COLO829 (cell line): ENCODE results near the gene RTF1.
"Not testable (repeated sequence)": the region's sequence is repeated elsewhere in the genome, so short reads cannot be mapped to it uniquely, and the experiment has no call there.

Experiments
- DNase-seq: peaks from one replicate; pipeline ENCODE4 v3.0.0; 2012; ENCODE audit warnings: low spot score

The RTF1 gene

GRCh38 chr15:41437448-41437847 is 20.6 kb downstream of the RTF1 start:
- no peak for DNase-seq

DNA sequence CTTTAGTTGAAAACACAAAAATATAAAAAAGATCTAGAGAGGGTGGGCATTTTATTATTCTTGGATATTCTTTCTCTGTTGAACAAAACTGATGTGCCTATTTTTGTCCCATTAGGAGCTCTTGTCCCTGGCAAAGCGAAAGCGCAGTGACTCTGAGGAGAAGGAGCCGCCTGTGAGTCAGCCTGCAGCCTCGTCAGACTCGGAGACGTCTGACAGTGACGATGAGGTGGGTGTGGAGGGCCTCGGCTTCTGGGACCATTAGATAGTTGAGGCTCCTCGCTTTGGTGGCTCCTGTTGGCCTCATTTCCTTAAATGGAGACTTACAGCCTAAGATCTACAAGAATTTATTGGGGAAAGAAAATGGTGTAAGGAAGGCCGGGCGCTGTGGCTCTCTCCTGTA is 21.3 kb downstream of the RTF1 start:
- DNase-seq, result no peak

DNA sequence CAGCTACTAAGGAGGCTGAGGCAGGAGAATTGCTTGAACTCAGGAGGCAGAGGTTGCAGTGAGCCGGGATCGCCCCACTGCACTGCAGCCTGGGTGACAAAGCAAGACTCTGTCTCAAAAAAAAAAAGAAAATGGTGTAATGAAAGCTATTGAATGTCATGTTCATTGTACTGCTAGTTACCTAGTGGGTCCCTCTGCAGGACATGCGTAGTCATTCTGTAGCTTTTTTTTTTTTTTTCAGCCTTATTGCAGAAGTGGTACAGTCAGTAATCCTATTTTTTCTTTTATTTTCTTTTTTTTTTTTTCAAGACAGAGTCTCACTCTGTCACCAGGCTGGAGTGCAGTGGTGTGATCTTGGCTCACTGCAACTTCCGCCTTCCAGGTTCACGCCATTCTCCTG is 21.9 kb downstream of the RTF1 start:
- DNase-seq, result not testable (repeated sequence)

- no peak for DNase-seq
Observed at GRCh38 chr15:41443275-41443674, 26.4 kb downstream of the RTF1 start.

DNA sequence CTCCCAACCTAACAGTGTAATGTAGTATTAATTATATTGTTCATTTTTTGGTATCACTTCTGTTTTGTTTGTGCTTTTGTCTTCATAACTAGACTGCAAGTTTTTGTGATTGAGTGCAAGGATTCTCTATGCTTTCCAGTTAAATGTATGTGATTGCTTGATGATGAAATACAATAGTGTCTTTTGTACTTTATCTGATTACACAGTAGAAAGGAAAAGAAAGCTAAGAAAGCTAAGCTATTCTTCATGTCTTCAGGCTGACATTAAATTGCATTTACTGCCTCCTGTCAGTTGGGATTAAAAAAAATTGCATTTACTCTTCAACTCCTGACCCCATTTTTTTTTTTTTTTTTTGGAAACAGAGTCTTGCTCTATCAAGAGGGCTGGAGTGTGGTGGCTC is 28.5 kb downstream of the RTF1 start:
- DNase-seq, result peak; percentile 57

GRCh38 chr15:41462084-41462795 is 45.3 kb downstream of the RTF1 start:
- DNase-seq, result no peak

DNA sequence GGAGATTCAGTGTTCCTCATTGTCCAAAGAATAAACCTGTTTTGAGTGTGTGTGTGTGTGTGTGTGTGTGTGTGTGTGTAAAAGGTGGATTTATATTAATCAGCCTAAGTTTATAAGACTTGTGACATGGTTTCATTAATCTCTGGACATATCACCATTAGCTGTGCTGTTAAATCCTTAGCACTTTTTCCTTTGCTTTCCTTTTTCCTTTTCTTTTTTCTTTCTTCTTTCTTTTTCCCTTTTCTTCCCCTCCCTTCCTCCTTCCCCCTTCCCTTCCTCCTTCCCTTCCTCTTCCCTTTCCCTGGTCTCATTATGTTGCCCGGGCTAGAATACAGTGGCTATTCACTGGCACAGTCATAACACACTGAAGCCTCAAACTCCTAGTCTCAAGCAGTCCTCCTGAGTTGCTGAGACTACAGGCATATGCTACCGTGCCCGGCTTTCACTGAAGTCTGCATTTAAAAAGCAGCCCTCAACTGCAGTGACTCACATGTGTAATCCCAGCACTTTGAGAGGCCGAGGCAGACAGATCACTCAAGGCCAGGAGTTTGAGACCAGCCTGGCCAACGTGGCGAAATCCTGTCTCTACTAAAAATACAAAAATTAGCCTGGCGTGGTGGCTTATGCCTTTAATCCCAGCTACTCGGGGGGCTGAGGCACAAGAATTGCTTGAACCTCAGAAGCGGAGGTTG is 48.1 kb downstream of the RTF1 start:
- no peak for DNase-seq

DNA sequence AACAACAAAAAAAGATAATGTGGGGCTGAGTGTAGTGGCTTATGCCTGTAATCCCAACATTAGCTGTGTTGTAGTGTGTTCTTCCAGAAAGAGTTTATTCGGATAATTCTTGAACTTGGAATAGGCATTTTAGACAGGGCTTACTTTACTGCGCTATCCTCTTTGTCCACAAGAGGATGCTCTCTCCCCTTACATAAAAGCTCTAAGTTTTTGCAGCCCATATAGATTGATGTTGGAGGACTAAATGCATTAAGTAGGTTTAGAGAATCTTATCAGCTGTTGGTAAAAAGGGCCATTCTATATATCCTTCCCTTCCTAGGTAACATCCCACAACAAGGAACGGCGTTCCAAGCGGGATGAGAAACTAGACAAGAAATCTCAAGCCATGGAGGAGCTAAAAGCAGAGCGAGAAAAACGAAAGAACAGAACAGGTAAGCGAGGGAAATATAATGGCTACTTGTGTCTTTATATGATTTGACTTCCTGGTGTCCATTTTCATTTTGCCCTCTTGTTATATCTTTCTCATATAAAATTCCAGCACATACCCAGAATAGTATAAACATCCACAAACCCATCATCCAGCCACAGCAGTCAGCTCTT is 49.0 kb downstream of the RTF1 start:
- peak; percentile 30 for DNase-seq

GRCh38 chr15:41466711-41467110 is 49.8 kb downstream of the RTF1 start:
- no peak for DNase-seq

GRCh38 chr15:41469644-41470043 is 52.7 kb downstream of the RTF1 start:
- not testable (repeated sequence) for DNase-seq

DNA sequence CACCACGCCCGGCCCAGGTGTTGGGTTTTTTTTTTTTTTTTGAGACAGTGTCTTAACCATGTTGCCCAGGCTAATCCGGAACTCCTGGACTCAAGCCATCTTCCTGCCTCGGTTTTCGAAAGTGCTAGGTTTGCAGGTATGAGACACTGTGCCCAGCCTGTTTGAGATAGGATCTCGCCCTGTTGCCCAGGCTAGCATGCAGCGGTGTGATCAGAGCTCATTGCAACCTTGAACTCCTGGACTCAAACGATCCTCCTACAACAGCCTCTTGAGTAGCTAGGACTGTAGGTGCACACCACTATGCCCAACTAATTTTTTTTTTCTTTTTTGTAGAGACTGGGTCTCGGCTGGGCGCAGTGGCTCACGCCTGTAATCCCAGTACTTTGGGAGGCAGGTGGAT is 56.5 kb downstream of the RTF1 start:
- DNase-seq, result no peak

DNA sequence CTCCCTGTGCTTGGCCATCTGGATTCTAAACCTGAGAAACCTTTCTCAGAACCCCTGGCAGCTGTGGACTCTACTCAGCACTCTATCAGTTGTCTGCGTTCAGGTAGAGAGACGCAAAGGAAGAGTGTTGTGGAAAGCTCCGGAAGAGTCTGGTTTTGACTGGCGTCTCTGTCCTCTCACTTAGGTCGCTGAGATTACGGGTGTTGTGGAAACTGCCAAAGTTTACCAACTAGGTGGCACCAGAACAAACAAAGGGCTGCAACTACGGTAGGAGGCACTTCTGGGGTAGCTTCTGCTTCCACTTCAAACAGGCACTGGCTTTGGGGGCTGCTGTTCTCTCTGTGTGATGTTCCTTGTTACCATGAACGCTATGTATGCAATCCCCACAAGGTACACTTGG is 57.5 kb downstream of the RTF1 start:
- no peak for DNase-seq

GRCh38 chr15:41474941-41475340 is 58.0 kb downstream of the RTF1 start:
- no peak for DNase-seq

DNA sequence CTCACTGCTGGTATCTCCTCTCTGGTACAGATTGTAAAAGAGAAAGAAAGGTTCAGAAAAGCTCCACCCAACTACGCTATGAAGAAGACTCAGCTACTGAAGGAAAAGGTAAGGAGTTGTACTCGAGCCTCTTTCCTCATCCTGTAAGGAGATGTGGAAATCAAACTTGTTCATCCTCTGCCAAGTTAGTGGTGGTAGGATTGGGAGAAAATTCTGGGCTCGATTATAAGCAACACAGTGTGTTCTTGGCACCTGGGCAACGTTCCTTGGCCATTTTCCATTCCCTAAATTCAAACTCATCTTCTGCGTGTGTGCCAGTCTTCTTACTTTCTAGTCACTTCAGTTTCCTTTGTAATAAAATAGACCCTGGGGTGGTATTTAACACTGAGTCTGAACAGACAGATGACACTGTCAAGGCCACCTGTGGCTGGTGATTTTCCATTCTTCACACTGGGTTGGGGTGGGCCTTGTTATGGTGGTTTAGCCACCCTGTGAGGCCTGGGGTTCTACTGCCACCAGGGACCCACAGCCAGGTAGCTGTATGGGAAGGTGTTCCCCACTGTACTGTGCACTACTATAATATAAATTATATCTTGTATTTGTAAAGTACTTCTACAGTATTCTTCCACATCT is 59.6 kb downstream of the RTF1 start:
- DNase-seq, result no peak

DNA sequence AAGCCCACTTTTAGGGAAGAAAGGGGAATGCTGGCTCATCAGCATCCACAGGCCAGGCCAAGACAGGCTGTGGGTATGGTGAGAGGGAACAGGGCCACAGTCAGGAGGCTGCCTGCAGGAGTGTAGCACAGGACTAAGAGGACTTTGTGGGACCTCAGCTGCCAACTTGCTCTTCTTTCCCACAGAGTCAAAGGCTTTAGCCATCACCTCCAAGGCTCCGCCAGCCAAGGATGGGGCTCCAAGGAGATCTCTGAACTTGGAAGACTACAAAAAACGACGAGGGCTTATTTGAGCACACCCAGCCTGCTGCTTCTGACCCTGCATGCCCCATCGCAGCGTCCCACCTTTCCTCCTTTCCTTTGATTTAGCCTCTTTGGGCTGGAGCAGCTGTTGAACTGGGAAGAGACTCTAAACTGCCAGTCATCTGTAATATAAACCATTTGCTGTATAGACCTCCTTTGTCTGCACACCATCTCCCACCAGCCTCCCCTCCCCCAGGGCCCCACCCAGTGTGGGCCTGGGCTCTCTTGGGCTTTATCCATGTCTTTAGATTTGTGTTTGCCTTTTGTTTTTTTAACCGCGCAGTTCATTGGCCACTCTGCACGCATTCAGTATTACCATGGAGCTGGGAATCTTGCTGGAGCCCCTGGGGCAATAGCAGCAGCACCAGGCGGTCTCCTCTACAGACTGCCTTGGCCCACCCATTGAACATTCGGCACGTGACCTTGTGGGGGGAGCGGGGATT is 63.7 kb downstream of the RTF1 start:
- DNase-seq, result no peak

GRCh38 chr15:41482110-41482877 is 65.4 kb downstream of the RTF1 start:
- no peak for DNase-seq

GRCh38 chr15:41483115-41483514 is 66.2 kb downstream of the RTF1 start:
- DNase-seq, result no peak

GRCh38 chr15:41483519-41483918 is 66.6 kb downstream of the RTF1 start:
- DNase-seq, result no peak

DNA sequence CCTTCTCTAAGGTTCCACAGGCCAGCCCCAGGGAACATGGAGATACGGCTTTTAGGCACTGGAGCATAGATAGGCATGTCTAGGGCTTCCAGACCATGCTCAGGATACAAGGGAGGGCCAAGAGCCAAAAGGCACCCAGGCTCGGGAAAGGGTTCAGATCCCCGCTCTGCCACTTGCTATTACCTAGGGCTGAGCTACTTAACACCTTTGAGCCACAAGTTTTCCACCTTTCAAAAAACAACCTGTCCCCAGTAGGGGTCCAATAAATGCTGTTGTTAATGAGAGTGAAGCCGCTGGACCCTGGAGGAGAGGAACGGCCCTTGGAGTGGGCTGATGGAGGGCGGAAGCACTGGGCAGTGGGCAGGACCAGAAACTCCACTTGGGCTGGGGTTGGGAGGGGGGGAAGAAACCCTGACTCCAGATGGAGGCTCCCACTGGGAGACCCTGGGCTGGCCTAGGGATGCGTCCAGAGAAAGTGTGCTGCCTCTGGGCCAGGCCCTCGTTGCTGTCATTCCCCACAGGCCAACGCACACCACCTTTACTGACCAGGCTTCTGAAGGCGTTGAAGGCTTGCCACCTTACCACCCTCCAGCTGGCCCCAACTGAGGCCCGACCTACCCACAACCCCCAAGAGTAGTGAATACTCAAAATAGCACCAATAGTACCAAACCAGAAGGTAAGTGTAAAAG is 68.2 kb downstream of the RTF1 start:
- DNase-seq, result no peak

DNA sequence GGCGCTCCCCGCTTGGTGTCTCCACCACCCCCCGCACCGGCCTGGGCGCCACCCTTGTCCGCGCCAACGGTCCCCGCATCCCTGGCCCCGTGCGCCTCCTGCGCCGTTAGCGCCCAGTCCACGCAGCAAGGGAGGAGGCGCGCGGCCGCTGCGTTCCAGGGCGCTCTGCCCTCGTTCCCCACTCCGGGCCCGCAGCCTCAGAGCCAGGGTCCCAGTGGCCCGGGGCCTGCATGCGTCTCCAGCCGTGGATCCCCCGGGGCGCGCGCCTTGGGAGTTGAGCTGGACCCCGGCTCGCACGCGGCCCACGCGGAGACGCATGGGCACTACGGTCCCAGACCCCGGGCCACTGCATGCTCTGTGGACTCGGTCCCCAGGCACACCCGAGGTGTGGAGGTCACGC is 69.4 kb downstream of the RTF1 start:
- DNase-seq, result no peak

GRCh38 chr15:41487381-41487780 is 70.5 kb downstream of the RTF1 start:
- no peak for DNase-seq
